Measurements from ENCODE around the gene CD247. TPM values are rescaled to one million over a fixed set of nuclear protein-coding genes. Genes with fewer than 3 reads are reported as not detected.

Gene CD247
- total RNA-seq, 3 donors from 2014 or later (not counting 1 experiment from before 2014, with no cell fraction given), result 1,027 to 1,374 (median 1,309) TPM

GRCh38 chr1:167447521-167448136 is 70.7 kb downstream of the CD247 start:
- Mint-ChIP-seq H3K27me3 (ENCODE audit: low read depth in 2 of 2) (no peaks in the 10 kb centered on the region), H3K4me3 (peak overlapping the region; percentile 88), H3K36me3 (peaks cover 18% of the 10 kb centered on the region), H3K9me3 (no peaks in the 10 kb centered on the region), H3K27ac (peak overlapping the region; percentile 91 to 100), H3K4me1 (peaks cover 88% of the 10 kb centered on the region in 2 donors)
- intact Hi-C loops (cut with micrococcal nuclease), result loop anchor here (1.0 to 10.0 kb wide), 4 partner anchors 9 to 383 kb away; partner anchors contain the start of gene CD247
- Histone ChIP-seq H3K27ac (ENCODE audit: low read length) (peak overlapping the region; percentile 93), H3K27me3 (ENCODE audit: control insufficient read depth, insufficient read depth, low read length) (no peaks in the 10 kb centered on the region), H3K4me3 (ENCODE audit: low read length) (peak overlapping the region; percentile 9), H3K36me3 (ENCODE audit: control insufficient read depth, insufficient read depth, low read length) (peaks cover 27% of the 10 kb centered on the region), H3K9me3 (ENCODE audit: control insufficient read depth, insufficient read depth, low read length) (no peaks in the 10 kb centered on the region), H3K4me1 (ENCODE audit: control insufficient read depth, insufficient read depth, low read length) (peaks cover 96% of the 10 kb centered on the region)
- ATAC-seq (peak; percentile 39 to 74 (median 54)), DNase-seq (peak in 1 of 2 donors; percentile 86)
- WGBS (ENCODE audit: insufficient coverage), result 7% methylated on average over 8 of the region's 10 CpGs
- TF ChIP-seq, protein P1, sequence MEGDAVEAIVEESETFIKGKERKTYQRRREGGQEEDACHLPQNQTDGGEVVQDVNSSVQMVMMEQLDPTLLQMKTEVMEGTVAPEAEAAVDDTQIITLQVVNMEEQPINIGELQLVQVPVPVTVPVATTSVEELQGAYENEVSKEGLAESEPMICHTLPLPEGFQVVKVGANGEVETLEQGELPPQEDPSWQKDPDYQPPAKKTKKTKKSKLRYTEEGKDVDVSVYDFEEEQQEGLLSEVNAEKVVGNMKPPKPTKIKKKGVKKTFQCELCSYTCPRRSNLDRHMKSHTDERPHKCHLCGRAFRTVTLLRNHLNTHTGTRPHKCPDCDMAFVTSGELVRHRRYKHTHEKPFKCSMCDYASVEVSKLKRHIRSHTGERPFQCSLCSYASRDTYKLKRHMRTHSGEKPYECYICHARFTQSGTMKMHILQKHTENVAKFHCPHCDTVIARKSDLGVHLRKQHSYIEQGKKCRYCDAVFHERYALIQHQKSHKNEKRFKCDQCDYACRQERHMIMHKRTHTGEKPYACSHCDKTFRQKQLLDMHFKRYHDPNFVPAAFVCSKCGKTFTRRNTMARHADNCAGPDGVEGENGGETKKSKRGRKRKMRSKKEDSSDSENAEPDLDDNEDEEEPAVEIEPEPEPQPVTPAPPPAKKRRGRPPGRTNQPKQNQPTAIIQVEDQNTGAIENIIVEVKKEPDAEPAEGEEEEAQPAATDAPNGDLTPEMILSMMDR (IDR thresholded peaks at IDR 0.05), result no peak

- peak in 1 of 3 donors; percentile 7 for ATAC-seq
- peaks cover 18% of the 10 kb centered on the region for H3K36me3 Mint-ChIP-seq
- peak overlapping the region; percentile 88 for H3K4me3 Mint-ChIP-seq
- H3K27ac ChIP-seq (ENCODE audit: low read length), result peak overlapping the region; percentile 93
- H3K27me3 Mint-ChIP-seq (ENCODE audit: low read depth in 2 of 2), result no peaks in the 10 kb centered on the region
- no peak for DNase-seq
- peaks cover 88% of the 10 kb centered on the region in 2 donors for H3K4me1 Mint-ChIP-seq
- no peaks in the 10 kb centered on the region for H3K9me3 Mint-ChIP-seq
- WGBS (ENCODE audit: insufficient coverage), result 29% methylated on average over 2 of the region's 3 CpGs
- H3K4me1 ChIP-seq (ENCODE audit: control insufficient read depth, insufficient read depth, low read length), result peaks cover 96% of the 10 kb centered on the region
- peaks cover 24% of the 10 kb centered on the region for H3K36me3 ChIP-seq (ENCODE audit: control insufficient read depth, insufficient read depth, low read length)
- TF ChIP-seq, protein P1 (IDR thresholded peaks at IDR 0.05), result no peak
- peak overlapping the region; percentile 9 for H3K4me3 ChIP-seq (ENCODE audit: low read length)
- intact Hi-C loops (cut with micrococcal nuclease), result loop anchor here (1.0 to 10.0 kb wide), 4 partner anchors 9 to 382 kb away; partner anchors contain the start of gene CD247
- H3K27me3 ChIP-seq (ENCODE audit: control insufficient read depth, insufficient read depth, low read length), result no peaks in the 10 kb centered on the region
- no peaks in the 10 kb centered on the region for H3K9me3 ChIP-seq (ENCODE audit: control insufficient read depth, insufficient read depth, low read length)
- H3K27ac Mint-ChIP-seq, result peak overlapping the region; percentile 91 to 100
Observed at GRCh38 chr1:167446966-167447365, 71.4 kb downstream of the CD247 start.

DNA sequence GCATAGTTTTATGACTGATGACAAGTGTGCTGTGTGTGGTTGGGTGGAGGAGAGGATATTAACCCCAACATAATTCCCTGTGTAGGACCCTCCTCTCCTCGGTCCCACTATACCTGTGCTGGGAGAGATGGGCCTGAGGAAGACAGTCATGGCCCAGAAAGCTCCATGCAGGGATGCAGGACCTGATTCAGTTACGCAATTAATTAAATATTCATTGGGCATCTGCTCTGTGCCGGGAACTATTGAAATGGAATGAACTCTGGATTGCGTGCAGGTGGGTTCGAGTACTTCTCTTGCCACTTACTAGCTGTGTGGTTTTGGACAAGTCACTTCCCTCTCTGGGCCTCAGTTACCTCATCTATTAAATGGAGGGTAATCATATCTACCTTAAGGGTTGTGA is 74.6 kb downstream of the CD247 start:
- peak overlapping the region; percentile 57 for H3K4me3 Mint-ChIP-seq
- H3K27me3 Mint-ChIP-seq (ENCODE audit: low read depth in 2 of 2), result no peaks in the 10 kb centered on the region
- Histone ChIP-seq H3K36me3 (ENCODE audit: control insufficient read depth, insufficient read depth, low read length) (peaks cover 54% of the 10 kb centered on the region), H3K27me3 (ENCODE audit: control insufficient read depth, insufficient read depth, low read length) (no peaks in the 10 kb centered on the region), H3K9me3 (ENCODE audit: control insufficient read depth, insufficient read depth, low read length) (no peaks in the 10 kb centered on the region), H3K4me3 (ENCODE audit: low read length) (no peak overlapping the region), H3K27ac (ENCODE audit: low read length) (peak overlapping the region; percentile 86), H3K4me1 (ENCODE audit: control insufficient read depth, insufficient read depth, low read length) (peaks cover 97% of the 10 kb centered on the region)
- H3K4me1 Mint-ChIP-seq, result peaks cover 87 to 95% of the 10 kb centered on the region in 2 donors
- no peaks in the 10 kb centered on the region for H3K9me3 Mint-ChIP-seq
- intact Hi-C loops (cut with micrococcal nuclease), result loop anchor here (2.0 to 10.0 kb wide), 3 partner anchors 43 to 379 kb away; no protein-coding TSS in a partner anchor
- TF ChIP-seq, protein P1 (IDR thresholded peaks at IDR 0.05), result no peak
- peaks cover 26% of the 10 kb centered on the region for H3K36me3 Mint-ChIP-seq
- no peak for ATAC-seq
- WGBS (ENCODE audit: insufficient coverage), result 84% methylated on average over 5 of the region's 5 CpGs
- H3K27ac Mint-ChIP-seq, result peak overlapping the region; percentile 91 to 100
- no peak for DNase-seq
